ENCODE data around the gene GM2A. TPM values are rescaled to one million over a fixed set of nuclear protein-coding genes. Genes with fewer than 3 reads are reported as not detected.

GM2A gene
- polyA plus RNA-seq, 1 of the 3 experiments (the other 2 are of a cell fraction) = 8.0 TPM

DNA sequence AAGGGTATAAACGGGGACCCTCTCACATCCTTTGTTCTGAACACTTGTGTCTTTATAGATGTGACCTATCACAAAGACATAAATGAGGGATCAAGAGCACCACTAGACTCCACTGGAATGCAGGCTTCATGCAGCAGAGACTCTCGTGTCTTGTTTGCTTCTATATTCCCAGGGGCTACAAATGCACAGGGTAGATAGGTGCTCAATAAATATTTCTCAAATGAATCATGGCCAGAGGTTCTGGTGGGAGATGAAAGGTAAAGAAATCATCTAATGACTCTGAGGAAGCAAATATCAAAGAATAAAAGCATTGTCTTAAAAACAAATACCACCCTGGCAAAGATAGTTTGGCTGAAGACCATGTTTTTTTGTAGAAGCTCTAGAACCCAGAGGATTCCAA lies 44.0 kb downstream of the GM2A start:
- Histone ChIP-seq H3K36me3 (replicated peaks in 1 of 2; ENCODE audit: control insufficient read depth in 1 of 2, insufficient read depth in 2 of 2, low read length in 1 of 2) (no peaks in the 10 kb centered on the region), H2AFZ (ENCODE audit: low read depth) (no peak overlapping the region), H3K27ac (ENCODE audit: low read depth in 2 of 2, low read length in 1 of 2) (no peak overlapping the region), H3K4me1 (ENCODE audit: control insufficient read depth in 1 of 2, insufficient read depth in 2 of 2, low read depth in 1 of 2, low read length in 1 of 2) (no peaks in the 10 kb centered on the region; a peak in 1 of 4 replicates), H3K4me3 (ENCODE audit: low read depth in 2 of 2, low read length in 1 of 2) (no peak overlapping the region), H4K20me1 (ENCODE audit: insufficient read depth) (no peaks in the 10 kb centered on the region), H3K4me2 (no peak overlapping the region), H3K9ac (no peak overlapping the region), H3K9me2 (no peaks in the 10 kb centered on the region), H3K27me3 (ENCODE audit: insufficient read depth) (peaks cover 6% of the 10 kb centered on the region), H3K9me3 (no peaks in the 10 kb centered on the region), H3F3A (replicated peaks; ENCODE audit: insufficient read depth) (no peaks in the 10 kb centered on the region), H3K79me2 (ENCODE audit: insufficient read depth) (no peaks in the 10 kb centered on the region)
- WGBS (ENCODE audit: low lambda C conversion rate) = 12% methylated on average over 2 of the region's 2 CpGs
- ChIA-PET CTCF (interaction anchor here (0.7 to 2.3 kb wide), 3 partner anchors 11 to 132 kb away, joined by 3 to 8 read pairs (median 5); no protein-coding TSS in a partner anchor), POLR2A (no interaction called here)
- TF ChIP-seq MXI1 (IDR thresholded peaks at IDR 0.05; ENCODE audit: low read depth, low read length) (no peak), RAD21 (IDR thresholded peaks at IDR 0.05; ENCODE audit: low read length) (no peak), EP300 (IDR thresholded peaks at IDR 0.05; ENCODE audit: borderline replicate concordance in 1 of 2, low read depth in 1 of 2, low read length in 1 of 2) (no peak), JUND (IDR thresholded peaks at IDR 0.05) (no peak), EZH2phosphoT487 (IDR thresholded peaks at IDR 0.05; ENCODE audit: borderline replicate concordance, low read depth) (no peak), NFIC (IDR thresholded peaks at IDR 0.05; ENCODE audit: borderline replicate concordance) (no peak)
- TF ChIP-seq, protein P1, sequence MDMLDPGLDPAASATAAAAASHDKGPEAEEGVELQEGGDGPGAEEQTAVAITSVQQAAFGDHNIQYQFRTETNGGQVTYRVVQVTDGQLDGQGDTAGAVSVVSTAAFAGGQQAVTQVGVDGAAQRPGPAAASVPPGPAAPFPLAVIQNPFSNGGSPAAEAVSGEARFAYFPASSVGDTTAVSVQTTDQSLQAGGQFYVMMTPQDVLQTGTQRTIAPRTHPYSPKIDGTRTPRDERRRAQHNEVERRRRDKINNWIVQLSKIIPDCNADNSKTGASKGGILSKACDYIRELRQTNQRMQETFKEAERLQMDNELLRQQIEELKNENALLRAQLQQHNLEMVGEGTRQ (IDR thresholded peaks at IDR 0.05; ENCODE audit: borderline replicate concordance, low read depth, low read length) = no peak
- no peak for DNase-seq

GRCh38 chr5:151298063-151298855 lies 45.3 kb downstream of the GM2A start:
- H2AFZ ChIP-seq (ENCODE audit: low read depth) = no peak overlapping the region
- H3K27ac ChIP-seq (ENCODE audit: low read depth in 2 of 2, low read length in 1 of 2) = no peak overlapping the region
- no peak overlapping the region for H3K4me3 ChIP-seq (ENCODE audit: low read depth in 2 of 2, low read length in 1 of 2)
- no peaks in the 10 kb centered on the region for H3F3A ChIP-seq (replicated peaks; ENCODE audit: insufficient read depth)
- H4K20me1 ChIP-seq (ENCODE audit: insufficient read depth) = no peaks in the 10 kb centered on the region
- CTCF ChIA-PET = interaction anchor here (0.6 to 2.0 kb wide), 2 partner anchors 16 to 18 kb away, joined by 4 to 8 read pairs; no protein-coding TSS in a partner anchor
- no peaks in the 10 kb centered on the region for H3K9me3 ChIP-seq
- no peaks in the 10 kb centered on the region; a peak in 1 of 4 replicates for H3K4me1 ChIP-seq (ENCODE audit: control insufficient read depth in 1 of 2, insufficient read depth in 2 of 2, low read depth in 1 of 2, low read length in 1 of 2)
- TF ChIP-seq POLR2AphosphoS5 (IDR thresholded peaks at IDR 0.05; ENCODE audit: low read depth, low read length) (no peak), RAD21 (IDR thresholded peaks at IDR 0.05; ENCODE audit: low read length) (peak; percentile 55), GABPA (IDR thresholded peaks at IDR 0.05; ENCODE audit: low read depth) (no peak), GATA2 (CRISPR knock-in tag; IDR thresholded peaks at IDR 0.05) (no peak), RFX5 (IDR thresholded peaks at IDR 0.05; ENCODE audit: low read length) (no peak), YY1 (IDR thresholded peaks at IDR 0.05; ENCODE audit: low read depth) (no peak), SMC3 (IDR thresholded peaks at IDR 0.05; ENCODE audit: low read depth, low read length) (peak; percentile 37; the same call in 1 of the 2 replicates), EZH2phosphoT487 (IDR thresholded peaks at IDR 0.05; ENCODE audit: borderline replicate concordance, low read depth) (no peak), FOSL2 (IDR thresholded peaks at IDR 0.05; ENCODE audit: borderline replicate concordance, low read depth) (no peak), NRF1 (IDR thresholded peaks at IDR 0.05; ENCODE audit: low read depth, low read length) (no peak), EP300 (IDR thresholded peaks at IDR 0.05; ENCODE audit: borderline replicate concordance in 1 of 2, low read depth in 1 of 2, low read length in 1 of 2) (no peak), FOXM1 (IDR thresholded peaks at IDR 0.05; ENCODE audit: low read depth) (no peak), CHD2 (IDR thresholded peaks at IDR 0.05; ENCODE audit: low read length, partially characterized antibody) (no peak)
- TF ChIP-seq, protein P2, sequence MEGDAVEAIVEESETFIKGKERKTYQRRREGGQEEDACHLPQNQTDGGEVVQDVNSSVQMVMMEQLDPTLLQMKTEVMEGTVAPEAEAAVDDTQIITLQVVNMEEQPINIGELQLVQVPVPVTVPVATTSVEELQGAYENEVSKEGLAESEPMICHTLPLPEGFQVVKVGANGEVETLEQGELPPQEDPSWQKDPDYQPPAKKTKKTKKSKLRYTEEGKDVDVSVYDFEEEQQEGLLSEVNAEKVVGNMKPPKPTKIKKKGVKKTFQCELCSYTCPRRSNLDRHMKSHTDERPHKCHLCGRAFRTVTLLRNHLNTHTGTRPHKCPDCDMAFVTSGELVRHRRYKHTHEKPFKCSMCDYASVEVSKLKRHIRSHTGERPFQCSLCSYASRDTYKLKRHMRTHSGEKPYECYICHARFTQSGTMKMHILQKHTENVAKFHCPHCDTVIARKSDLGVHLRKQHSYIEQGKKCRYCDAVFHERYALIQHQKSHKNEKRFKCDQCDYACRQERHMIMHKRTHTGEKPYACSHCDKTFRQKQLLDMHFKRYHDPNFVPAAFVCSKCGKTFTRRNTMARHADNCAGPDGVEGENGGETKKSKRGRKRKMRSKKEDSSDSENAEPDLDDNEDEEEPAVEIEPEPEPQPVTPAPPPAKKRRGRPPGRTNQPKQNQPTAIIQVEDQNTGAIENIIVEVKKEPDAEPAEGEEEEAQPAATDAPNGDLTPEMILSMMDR (IDR thresholded peaks at IDR 0.05) = peak; percentile 56
- H3K9me2 ChIP-seq = no peaks in the 10 kb centered on the region
- H3K9ac ChIP-seq = no peak overlapping the region
- no peaks in the 10 kb centered on the region for H3K36me3 ChIP-seq (replicated peaks in 1 of 2; ENCODE audit: control insufficient read depth in 1 of 2, insufficient read depth in 2 of 2, low read length in 1 of 2)
- POLR2A ChIA-PET = no interaction called here
- H3K4me2 ChIP-seq = no peak overlapping the region
- no peaks in the 10 kb centered on the region for H3K79me2 ChIP-seq (ENCODE audit: insufficient read depth)
- 32% methylated on average over 6 of the region's 6 CpGs for WGBS (ENCODE audit: low lambda C conversion rate)
- peak; percentile 56 for DNase-seq
- peaks cover 6% of the 10 kb centered on the region for H3K27me3 ChIP-seq (ENCODE audit: insufficient read depth)

Data from SK-N-SH (cell line).